HG02852 (cell line): ENCODE measurements around the gene SRRD.

Experiments
- ATAC-seq: cut with Tn5 transposase; IDR thresholded peaks from one replicate; pipeline ENCODE4 v1.9.1; 2021; ENCODE audit warnings: mild to moderate bottlenecking, moderate library complexity; ENCODE audit not compliant: unreplicated experiment

SRRD gene

DNA sequence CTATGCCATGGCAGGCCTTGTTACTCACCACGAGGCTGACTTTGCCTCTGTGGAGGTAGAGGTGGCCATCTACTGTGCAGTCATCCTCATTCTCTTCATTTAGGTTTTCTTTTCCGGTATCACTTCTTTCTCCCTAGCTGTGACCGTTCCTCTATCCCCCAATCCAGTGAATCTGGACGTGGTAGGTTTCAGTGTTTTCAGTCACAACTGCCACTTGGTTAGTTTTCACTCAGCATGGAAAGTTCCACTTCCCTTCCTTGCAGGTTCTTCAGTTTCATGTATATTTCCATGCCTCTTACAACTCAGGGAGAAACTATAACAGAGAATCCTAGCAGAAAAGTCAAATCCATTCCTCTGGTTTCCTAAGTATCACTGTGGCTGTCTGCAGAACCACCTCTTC, 2.0 kb upstream of the SRRD start:
- ATAC-seq, result no peak

DNA sequence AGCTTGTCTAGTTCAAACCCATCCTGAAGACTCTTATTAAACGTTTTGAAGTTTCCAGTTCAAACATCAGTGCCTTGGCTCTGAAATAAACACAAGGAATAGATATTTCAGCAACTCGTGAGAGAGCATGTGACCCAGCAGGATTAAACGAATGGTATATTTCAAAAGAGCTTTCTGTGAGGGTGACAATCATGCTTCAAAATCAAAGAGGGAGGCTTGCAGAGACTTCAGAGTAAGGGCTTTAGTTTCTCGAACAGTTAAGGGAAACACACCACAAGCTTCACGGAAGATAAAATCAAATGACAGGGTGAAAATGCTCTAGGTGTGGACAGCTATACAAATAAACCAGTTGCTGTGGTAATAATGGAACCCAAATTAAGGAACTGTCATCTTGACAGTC, 1.5 kb upstream of the SRRD start:
- no peak for ATAC-seq

- no peak for ATAC-seq
These were observed 636 bp upstream of the SRRD start for GRCh38 chr22:26483043-26483438.

DNA sequence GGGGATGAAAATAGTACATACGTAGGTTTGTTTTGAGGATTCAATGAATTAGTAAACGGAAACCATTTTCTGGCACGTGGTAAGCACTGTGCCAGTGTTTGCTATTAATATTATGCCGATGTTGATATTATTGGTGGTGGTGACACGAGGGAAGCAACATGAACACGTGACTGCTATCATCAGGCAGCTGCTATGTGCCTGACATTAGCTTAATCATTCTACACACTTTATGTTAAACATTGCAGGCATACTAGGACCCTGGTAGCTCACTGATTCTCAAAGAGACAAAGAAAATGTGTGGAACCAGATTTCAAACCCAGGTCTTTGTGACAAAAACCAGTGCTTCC, 656 bp downstream of the SRRD start:
- no peak for ATAC-seq

GRCh38 chr22:26485013-26485412, 1.3 kb downstream of the SRRD start:
- no peak for ATAC-seq

- no peak for ATAC-seq
These were observed 2.2 kb downstream of the SRRD start for GRCh38 chr22:26485806-26486390.

DNA sequence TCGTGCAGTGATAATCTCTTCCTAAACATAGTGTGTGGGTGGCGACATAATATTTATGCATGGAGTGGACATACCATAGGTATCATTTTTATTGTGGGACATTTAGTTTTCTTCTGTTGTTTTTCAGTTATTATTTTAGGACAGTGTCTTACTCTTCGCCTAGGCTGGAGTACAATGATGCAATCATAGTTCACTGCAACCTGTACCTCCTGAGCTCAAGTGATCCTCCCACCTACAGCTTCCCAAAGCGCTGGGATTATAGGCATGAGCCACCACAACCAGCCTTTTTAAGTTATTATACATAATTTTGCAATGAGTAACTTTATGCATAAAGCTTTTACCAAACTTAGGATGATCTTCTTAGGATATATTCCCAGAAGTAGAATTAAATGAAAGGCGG, 2.7 kb downstream of the SRRD start:
- ATAC-seq, result no peak

DNA sequence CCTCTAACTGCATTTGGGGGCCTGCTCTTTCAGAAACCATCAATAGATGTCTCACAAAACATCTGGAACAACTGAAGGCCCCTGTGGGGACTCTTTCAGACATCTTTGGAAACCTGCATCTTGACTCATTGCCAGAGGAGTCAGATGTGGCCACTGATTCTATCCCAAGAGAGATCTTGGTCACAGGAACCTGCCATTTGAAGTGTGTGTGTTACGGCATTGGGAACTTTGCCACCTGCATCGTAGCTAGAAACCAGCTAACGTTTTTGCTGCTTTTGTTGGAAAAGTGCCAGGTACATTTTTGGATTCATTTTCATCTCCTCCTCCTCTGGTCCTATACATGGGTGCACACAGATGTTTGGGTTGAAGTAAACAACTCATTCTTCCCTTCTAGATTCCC, 4.3 kb downstream of the SRRD start:
- ATAC-seq, result no peak

GRCh38 chr22:26489447-26490036, 5.9 kb downstream of the SRRD start:
- no peak for ATAC-seq

- ATAC-seq, result no peak
These were observed 8.5 kb downstream of the SRRD start for GRCh38 chr22:26492220-26492619.

GRCh38 chr22:26494506-26494905, 10.8 kb downstream of the SRRD start:
- no peak for ATAC-seq

DNA sequence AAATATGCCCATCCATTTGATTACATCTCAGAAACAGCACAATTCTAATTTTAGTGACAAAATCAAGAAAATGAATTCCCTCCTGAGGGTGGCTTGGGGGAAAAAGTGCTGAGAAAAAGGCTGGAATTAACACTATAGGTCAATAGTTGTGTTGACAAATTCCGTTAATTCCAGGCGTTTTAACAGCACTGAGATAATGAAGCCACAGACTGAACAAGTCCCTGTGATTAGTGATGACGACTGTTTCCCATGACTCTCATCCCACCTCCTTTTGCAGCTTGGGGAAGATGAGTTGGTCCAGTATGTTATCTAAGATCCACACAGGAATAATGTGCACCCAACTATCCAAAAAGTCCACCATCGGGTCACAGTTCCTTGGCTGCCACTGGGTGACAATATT, 12.8 kb downstream of the SRRD start:
- no peak for ATAC-seq

GRCh38 chr22:26499188-26499703, 15.6 kb downstream of the SRRD start:
- no peak for ATAC-seq

DNA sequence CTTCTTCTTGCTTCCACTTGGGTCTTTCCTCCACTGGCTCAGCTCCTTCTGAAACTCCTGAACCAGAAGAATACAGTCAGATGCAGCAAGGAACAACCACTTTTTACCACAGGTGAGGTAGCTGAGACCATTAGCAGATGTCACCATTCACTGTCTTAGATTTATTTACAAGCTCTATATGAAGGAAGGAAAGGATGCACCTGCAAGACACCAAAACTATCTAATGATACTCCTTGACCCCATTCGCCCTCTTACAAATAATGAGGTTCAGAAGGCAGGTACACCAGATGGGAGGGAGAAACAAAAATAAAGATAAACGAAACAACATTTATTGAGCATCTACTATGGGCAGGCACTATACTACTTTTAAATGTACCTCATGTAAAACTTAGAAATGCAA, 18.3 kb downstream of the SRRD start:
- ATAC-seq, result no peak

GRCh38 chr22:26502688-26503561, 19.2 kb downstream of the SRRD start:
- no peak for ATAC-seq

GRCh38 chr22:26503758-26504157, 20.1 kb downstream of the SRRD start:
- ATAC-seq, result no peak

DNA sequence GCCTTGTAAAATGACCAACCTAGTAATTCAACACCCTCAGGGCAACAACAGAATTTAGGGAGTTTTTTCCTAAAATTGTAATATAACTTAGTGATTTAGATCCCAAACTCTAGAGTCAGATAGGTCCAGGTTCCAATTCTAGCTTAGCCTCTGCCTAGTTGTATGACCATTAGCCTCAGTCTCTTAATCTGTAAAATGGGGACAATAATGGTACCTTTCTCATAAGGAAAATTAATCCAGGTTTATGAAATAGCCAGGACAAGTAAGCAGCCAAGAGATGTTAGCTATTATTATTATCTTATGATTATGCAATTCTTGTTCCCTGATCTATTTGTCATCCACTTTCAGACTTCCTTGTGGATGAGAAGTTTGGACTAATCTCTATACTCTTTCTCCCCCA, 24.5 kb downstream of the SRRD start:
- ATAC-seq, result no peak

- peak; percentile 95 for ATAC-seq
These were observed 28.6 kb downstream of the SRRD start, which contains the start of gene TFIP11 for GRCh38 chr22:26512149-26512793. TFIP11 (minus strand) TSS chr22:26512473; CDS start chr22:26510272, 2,201 bp downstream.

GRCh38 chr22:26513838-26514237, 30.2 kb downstream of the SRRD start:
- ATAC-seq, result no peak

- ATAC-seq, result no peak
These were observed 30.9 kb downstream of the SRRD start for GRCh38 chr22:26514419-26515161.

DNA sequence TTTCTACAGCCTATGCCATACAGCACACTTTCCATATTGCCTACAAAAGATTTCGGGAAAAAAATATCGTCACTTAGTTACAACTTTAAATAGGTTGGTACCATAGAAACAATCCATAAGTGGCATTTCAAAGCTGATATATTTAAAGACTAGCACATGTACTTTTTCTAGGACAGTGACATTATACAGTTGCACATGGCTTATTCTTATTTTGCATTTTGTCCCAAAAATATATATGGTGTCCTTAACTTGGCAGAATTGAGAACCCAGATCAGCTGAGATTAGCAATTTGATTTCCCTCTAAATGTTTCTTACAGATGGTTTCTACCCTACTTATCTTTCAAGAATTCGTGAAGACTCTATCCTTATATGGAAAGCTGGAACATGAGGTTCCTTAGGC, 32.3 kb downstream of the SRRD start:
- ATAC-seq, result no peak
